ENCODE data around the gene DNAJC15. TPM values are rescaled to one million over a fixed set of nuclear protein-coding genes. Genes with fewer than 3 reads are reported as not detected.

Gene DNAJC15
- total and polyA plus RNA-seq, 2 of the 8 experiments (the other 6 are each of a cell fraction or from before 2014, with no cell fraction given) = 5.8 to 20.8 TPM

- TF ChIP-seq FOSL1 (IDR thresholded peaks at IDR 0.05; ENCODE audit: insufficient read depth, low read depth, low read length) (no peak), EP300 (IDR thresholded peaks at IDR 0.05; ENCODE audit: borderline replicate concordance in 1 of 2, low read depth in 2 of 2, low read length in 2 of 2) (no peak)
Observed at GRCh38 chr13:43088093-43088511, 64.7 kb downstream of the DNAJC15 start (continued).
